TTC549 (cell line): ENCODE results near the gene FAM83G.

Source experiments
- FAIRE-seq: peaks from 2 replicates; lab custom pipeline; 2012; peaks lifted over from hg19 to GRCh38; lab: Jason Lieb, UNC

The FAM83G gene

GRCh38 chr17:18987862-18988545 lies 16.6 kb downstream of the FAM83G start:
- FAIRE-seq: no peak

GRCh38 chr17:18987230-18987610 lies 17.3 kb downstream of the FAM83G start:
- no peak for FAIRE-seq

- FAIRE-seq: no peak
Observed at GRCh38 chr17:18986541-18987229, 17.9 kb downstream of the FAM83G start.

- FAIRE-seq: no peak
Observed at GRCh38 chr17:18985475-18985874, 19.1 kb downstream of the FAM83G start.

- FAIRE-seq: no peak
Observed at GRCh38 chr17:18984273-18985114, 20.1 kb downstream of the FAM83G start.

GRCh38 chr17:18981642-18982424 lies 22.7 kb downstream of the FAM83G start:
- no peak for FAIRE-seq

- FAIRE-seq: no peak
Observed at GRCh38 chr17:18981335-18981641, 23.3 kb downstream of the FAM83G start.

GRCh38 chr17:18980682-18981334 lies 23.8 kb downstream of the FAM83G start:
- FAIRE-seq: no peak

- no peak for FAIRE-seq
Observed at GRCh38 chr17:18978655-18979054, 25.9 kb downstream of the FAM83G start.

- no peak for FAIRE-seq
Observed at GRCh38 chr17:18978050-18978449, 26.5 kb downstream of the FAM83G start.

- no peak for FAIRE-seq
Observed at GRCh38 chr17:18977646-18978045, 26.9 kb downstream of the FAM83G start.

- FAIRE-seq: no peak
Observed at GRCh38 chr17:18977021-18977420, 27.5 kb downstream of the FAM83G start.

- FAIRE-seq: no peak
Observed at GRCh38 chr17:18976201-18976600, 28.4 kb downstream of the FAM83G start.

GRCh38 chr17:18975597-18975996 lies 29.0 kb downstream of the FAM83G start:
- no peak for FAIRE-seq

- FAIRE-seq: no peak
Observed at GRCh38 chr17:18974407-18975149, 30.0 kb downstream of the FAM83G start.

- FAIRE-seq: no peak
Observed at GRCh38 chr17:18971801-18972200, 32.8 kb downstream of the FAM83G start.

GRCh38 chr17:18970582-18971480 lies 33.7 kb downstream of the FAM83G start:
- FAIRE-seq: no peak

- FAIRE-seq: no peak
Observed at GRCh38 chr17:18968945-18969887, 35.3 kb downstream of the FAM83G start.

- FAIRE-seq: no peak
Observed at GRCh38 chr17:18968345-18968744, 36.2 kb downstream of the FAM83G start.
